ENCODE results near the gene FKBP15.

DNA sequence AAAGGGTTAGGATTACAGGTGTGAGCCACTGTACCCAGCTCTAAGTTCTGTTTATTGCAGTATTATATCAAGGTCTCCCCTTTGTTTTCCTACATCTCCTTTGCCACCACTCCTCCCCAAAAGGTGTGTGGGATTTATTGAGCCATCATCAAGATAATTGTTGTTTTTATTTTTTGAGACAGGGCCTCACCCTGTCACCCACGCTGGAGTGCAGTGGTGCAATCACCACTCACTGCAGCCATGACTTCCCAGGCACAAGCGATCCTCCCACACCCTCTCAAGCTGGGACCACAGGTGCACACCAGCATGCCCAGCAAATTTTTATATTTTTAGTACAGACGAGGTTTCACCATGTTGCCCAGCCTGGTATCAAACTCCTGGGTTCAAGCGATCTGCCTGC lies 24.8 kb upstream of the FKBP15 start:
- TF ChIP-seq, protein P1, sequence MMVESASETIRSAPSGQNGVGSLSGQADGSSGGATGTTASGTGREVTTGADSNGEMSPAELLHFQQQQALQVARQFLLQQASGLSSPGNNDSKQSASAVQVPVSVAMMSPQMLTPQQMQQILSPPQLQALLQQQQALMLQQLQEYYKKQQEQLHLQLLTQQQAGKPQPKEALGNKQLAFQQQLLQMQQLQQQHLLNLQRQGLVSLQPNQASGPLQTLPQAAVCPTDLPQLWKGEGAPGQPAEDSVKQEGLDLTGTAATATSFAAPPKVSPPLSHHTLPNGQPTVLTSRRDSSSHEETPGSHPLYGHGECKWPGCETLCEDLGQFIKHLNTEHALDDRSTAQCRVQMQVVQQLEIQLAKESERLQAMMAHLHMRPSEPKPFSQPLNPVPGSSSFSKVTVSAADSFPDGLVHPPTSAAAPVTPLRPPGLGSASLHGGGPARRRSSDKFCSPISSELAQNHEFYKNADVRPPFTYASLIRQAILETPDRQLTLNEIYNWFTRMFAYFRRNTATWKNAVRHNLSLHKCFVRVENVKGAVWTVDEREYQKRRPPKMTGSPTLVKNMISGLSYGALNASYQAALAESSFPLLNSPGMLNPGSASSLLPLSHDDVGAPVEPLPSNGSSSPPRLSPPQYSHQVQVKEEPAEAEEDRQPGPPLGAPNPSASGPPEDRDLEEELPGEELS (CRISPR knock-in tag; IDR thresholded peaks at IDR 0.05), result no peak
- TF ChIP-seq, protein P2, sequence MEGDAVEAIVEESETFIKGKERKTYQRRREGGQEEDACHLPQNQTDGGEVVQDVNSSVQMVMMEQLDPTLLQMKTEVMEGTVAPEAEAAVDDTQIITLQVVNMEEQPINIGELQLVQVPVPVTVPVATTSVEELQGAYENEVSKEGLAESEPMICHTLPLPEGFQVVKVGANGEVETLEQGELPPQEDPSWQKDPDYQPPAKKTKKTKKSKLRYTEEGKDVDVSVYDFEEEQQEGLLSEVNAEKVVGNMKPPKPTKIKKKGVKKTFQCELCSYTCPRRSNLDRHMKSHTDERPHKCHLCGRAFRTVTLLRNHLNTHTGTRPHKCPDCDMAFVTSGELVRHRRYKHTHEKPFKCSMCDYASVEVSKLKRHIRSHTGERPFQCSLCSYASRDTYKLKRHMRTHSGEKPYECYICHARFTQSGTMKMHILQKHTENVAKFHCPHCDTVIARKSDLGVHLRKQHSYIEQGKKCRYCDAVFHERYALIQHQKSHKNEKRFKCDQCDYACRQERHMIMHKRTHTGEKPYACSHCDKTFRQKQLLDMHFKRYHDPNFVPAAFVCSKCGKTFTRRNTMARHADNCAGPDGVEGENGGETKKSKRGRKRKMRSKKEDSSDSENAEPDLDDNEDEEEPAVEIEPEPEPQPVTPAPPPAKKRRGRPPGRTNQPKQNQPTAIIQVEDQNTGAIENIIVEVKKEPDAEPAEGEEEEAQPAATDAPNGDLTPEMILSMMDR (IDR thresholded peaks at IDR 0.05), result no peak
- no peak for TF ChIP-seq ZNF317 (CRISPR knock-in tag; IDR thresholded peaks at IDR 0.05; ENCODE audit: borderline replicate concordance, low read depth)
- TF ChIP-seq, protein P3, sequence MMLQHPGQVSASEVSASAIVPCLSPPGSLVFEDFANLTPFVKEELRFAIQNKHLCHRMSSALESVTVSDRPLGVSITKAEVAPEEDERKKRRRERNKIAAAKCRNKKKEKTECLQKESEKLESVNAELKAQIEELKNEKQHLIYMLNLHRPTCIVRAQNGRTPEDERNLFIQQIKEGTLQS (CRISPR knock-in tag; conservative IDR thresholded peaks at IDR 0.05), result no peak
- TF ChIP-seq ZNF219 (CRISPR knock-in tag; IDR thresholded peaks at IDR 0.05; ENCODE audit: borderline replicate concordance), result no peak
- no peak for TF ChIP-seq SMAD3 (CRISPR knock-in tag; IDR thresholded peaks at IDR 0.05; ENCODE audit: borderline replicate concordance)
